ENCODE results near the gene PHACTR2.

- TF ChIP-seq, protein P1, sequence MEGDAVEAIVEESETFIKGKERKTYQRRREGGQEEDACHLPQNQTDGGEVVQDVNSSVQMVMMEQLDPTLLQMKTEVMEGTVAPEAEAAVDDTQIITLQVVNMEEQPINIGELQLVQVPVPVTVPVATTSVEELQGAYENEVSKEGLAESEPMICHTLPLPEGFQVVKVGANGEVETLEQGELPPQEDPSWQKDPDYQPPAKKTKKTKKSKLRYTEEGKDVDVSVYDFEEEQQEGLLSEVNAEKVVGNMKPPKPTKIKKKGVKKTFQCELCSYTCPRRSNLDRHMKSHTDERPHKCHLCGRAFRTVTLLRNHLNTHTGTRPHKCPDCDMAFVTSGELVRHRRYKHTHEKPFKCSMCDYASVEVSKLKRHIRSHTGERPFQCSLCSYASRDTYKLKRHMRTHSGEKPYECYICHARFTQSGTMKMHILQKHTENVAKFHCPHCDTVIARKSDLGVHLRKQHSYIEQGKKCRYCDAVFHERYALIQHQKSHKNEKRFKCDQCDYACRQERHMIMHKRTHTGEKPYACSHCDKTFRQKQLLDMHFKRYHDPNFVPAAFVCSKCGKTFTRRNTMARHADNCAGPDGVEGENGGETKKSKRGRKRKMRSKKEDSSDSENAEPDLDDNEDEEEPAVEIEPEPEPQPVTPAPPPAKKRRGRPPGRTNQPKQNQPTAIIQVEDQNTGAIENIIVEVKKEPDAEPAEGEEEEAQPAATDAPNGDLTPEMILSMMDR (IDR thresholded peaks at IDR 0.05 in 2 of 3, conservative IDR thresholded peaks at IDR 0.05 in 1 of 3; ENCODE audit: control insufficient read depth in 2 of 3, extremely low read depth in 1 of 3, insufficient read depth in 1 of 3, low read depth in 3 of 3, low read length in 3 of 3), result no peak
- no peak for TF ChIP-seq EGR1 (IDR thresholded peaks at IDR 0.05; ENCODE audit: borderline replicate concordance in 1 of 2, low read depth in 2 of 2, low read length in 2 of 2)
- TF ChIP-seq CEBPB (IDR thresholded peaks at IDR 0.05; ENCODE audit: borderline replicate concordance in 1 of 2, low read depth in 2 of 2, low read length in 2 of 2), result no peak
- TF ChIP-seq ETV6 (conservative IDR thresholded peaks at IDR 0.05 in 1 of 2, IDR thresholded peaks at IDR 0.05 in 1 of 2; ENCODE audit: borderline replicate concordance in 1 of 2, low read depth in 1 of 2), result no peak
- TF ChIP-seq DPF2 (IDR thresholded peaks at IDR 0.05), result no peak
- TF ChIP-seq, protein P2, sequence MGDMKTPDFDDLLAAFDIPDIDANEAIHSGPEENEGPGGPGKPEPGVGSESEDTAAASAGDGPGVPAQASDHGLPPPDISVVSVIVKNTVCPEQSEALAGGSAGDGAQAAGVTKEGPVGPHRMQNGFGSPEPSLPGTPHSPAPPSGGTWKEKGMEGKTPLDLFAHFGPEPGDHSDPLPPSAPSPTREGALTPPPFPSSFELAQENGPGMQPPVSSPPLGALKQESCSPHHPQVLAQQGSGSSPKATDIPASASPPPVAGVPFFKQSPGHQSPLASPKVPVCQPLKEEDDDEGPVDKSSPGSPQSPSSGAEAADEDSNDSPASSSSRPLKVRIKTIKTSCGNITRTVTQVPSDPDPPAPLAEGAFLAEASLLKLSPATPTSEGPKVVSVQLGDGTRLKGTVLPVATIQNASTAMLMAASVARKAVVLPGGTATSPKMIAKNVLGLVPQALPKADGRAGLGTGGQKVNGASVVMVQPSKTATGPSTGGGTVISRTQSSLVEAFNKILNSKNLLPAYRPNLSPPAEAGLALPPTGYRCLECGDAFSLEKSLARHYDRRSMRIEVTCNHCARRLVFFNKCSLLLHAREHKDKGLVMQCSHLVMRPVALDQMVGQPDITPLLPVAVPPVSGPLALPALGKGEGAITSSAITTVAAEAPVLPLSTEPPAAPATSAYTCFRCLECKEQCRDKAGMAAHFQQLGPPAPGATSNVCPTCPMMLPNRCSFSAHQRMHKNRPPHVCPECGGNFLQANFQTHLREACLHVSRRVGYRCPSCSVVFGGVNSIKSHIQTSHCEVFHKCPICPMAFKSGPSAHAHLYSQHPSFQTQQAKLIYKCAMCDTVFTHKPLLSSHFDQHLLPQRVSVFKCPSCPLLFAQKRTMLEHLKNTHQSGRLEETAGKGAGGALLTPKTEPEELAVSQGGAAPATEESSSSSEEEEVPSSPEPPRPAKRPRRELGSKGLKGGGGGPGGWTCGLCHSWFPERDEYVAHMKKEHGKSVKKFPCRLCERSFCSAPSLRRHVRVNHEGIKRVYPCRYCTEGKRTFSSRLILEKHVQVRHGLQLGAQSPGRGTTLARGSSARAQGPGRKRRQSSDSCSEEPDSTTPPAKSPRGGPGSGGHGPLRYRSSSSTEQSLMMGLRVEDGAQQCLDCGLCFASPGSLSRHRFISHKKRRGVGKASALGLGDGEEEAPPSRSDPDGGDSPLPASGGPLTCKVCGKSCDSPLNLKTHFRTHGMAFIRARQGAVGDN (IDR thresholded peaks at IDR 0.05), result no peak
- TF ChIP-seq RCOR1 (conservative IDR thresholded peaks at IDR 0.05; ENCODE audit: low read depth, low read length), result no peak
- TF ChIP-seq, protein P3, sequence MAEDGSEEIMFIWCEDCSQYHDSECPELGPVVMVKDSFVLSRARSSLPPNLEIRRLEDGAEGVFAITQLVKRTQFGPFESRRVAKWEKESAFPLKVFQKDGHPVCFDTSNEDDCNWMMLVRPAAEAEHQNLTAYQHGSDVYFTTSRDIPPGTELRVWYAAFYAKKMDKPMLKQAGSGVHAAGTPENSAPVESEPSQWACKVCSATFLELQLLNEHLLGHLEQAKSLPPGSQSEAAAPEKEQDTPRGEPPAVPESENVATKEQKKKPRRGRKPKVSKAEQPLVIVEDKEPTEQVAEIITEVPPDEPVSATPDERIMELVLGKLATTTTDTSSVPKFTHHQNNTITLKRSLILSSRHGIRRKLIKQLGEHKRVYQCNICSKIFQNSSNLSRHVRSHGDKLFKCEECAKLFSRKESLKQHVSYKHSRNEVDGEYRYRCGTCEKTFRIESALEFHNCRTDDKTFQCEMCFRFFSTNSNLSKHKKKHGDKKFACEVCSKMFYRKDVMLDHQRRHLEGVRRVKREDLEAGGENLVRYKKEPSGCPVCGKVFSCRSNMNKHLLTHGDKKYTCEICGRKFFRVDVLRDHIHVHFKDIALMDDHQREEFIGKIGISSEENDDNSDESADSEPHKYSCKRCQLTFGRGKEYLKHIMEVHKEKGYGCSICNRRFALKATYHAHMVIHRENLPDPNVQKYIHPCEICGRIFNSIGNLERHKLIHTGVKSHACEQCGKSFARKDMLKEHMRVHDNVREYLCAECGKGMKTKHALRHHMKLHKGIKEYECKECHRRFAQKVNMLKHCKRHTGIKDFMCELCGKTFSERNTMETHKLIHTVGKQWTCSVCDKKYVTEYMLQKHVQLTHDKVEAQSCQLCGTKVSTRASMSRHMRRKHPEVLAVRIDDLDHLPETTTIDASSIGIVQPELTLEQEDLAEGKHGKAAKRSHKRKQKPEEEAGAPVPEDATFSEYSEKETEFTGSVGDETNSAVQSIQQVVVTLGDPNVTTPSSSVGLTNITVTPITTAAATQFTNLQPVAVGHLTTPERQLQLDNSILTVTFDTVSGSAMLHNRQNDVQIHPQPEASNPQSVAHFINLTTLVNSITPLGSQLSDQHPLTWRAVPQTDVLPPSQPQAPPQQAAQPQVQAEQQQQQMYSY (CRISPR knock-in tag; IDR thresholded peaks at IDR 0.05), result no peak
- TF ChIP-seq ATF2 (IDR thresholded peaks at IDR 0.05; ENCODE audit: low read length), result no peak
- no peak for TF ChIP-seq TCF3 (IDR thresholded peaks at IDR 0.05; ENCODE audit: borderline replicate concordance, insufficient read depth, low read depth, low read length)
- no peak for TF ChIP-seq YY1 (IDR thresholded peaks at IDR 0.05; ENCODE audit: low read depth, low read length)
- TF ChIP-seq TAF1 (IDR thresholded peaks at IDR 0.05; ENCODE audit: borderline replicate concordance, low read depth, low read length), result no peak
- no peak for TF ChIP-seq SP1 (IDR thresholded peaks at IDR 0.05; ENCODE audit: low read depth, low read length)
- TF ChIP-seq RFX5 (IDR thresholded peaks at IDR 0.05; ENCODE audit: low read depth, low read length), result no peak
Observed at GRCh38 chr6:143632894-143633293, 44.9 kb upstream of the PHACTR2 start.
